Measurements from ENCODE around the gene CCDC9B. TPM values are rescaled to one million over a fixed set of nuclear protein-coding genes. Genes with fewer than 3 reads are reported as not detected.

The CCDC9B gene
- total RNA-seq, 3 donors from 2014 or later: 34.9 to 204 (median 37.2) TPM

DNA sequence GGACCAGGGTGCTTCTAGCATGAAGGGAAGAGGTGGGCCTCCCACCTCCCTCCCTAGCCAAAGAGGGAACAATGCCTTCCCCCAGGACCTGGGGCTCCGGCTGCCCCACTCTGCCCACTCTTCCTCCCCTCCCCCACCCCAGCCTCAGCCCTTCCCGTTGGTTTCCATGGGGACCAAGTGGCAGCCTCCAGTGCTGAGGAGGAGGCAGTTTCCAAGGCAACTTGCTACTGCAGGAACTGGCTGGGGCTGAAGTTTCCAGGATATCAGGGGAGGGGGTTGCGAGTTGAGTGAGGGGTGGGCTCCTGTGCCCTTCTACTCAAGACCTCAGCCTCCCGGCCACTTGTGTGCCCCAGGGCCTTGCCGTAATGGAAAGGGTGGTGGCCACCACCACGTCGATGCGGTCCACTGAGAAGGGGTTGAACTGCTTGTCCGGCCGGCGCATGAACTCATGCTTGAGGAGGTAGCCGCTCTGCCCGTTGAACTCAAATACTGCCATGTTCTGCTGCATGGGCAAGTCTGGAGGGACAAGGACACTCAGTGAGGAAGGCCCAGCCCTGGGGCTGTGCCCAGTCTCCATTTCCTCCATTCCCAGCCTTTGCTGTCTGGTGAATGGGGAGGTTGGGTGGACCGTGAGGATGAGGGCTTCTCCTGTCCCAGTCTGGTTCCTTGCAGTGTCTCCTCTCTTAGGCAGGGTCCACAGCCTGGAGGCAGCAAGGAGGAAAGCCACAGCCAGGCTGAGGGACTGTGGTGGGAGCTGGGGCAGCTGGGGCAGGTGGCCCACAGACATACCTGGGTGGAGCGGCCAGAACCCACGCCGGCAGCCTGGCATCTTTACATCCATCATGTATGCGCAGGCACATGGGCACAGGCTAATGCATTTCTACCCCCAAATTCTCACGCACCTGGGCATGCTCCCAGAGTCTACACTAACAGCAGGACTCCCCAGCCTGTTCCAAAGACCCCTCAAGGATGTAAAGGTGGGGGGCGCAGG, 46.5 kb downstream of the CCDC9B start:
- ATAC-seq (no peak), DNase-seq (peak in 1 of 3 donors; percentile 16)
- Histone ChIP-seq H3K4me1 (ENCODE audit: low read depth) (peaks cover 13% of the 10 kb centered on the region), H3K9me3 (no peaks in the 10 kb centered on the region), H3K36me3 (ENCODE audit: low read depth) (no peaks in the 10 kb centered on the region), H3K4me3 (no peak overlapping the region)
- TF ChIP-seq, protein P1, sequence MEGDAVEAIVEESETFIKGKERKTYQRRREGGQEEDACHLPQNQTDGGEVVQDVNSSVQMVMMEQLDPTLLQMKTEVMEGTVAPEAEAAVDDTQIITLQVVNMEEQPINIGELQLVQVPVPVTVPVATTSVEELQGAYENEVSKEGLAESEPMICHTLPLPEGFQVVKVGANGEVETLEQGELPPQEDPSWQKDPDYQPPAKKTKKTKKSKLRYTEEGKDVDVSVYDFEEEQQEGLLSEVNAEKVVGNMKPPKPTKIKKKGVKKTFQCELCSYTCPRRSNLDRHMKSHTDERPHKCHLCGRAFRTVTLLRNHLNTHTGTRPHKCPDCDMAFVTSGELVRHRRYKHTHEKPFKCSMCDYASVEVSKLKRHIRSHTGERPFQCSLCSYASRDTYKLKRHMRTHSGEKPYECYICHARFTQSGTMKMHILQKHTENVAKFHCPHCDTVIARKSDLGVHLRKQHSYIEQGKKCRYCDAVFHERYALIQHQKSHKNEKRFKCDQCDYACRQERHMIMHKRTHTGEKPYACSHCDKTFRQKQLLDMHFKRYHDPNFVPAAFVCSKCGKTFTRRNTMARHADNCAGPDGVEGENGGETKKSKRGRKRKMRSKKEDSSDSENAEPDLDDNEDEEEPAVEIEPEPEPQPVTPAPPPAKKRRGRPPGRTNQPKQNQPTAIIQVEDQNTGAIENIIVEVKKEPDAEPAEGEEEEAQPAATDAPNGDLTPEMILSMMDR (IDR thresholded peaks at IDR 0.05): no peak
- intact Hi-C loops (cut with DNase I, micrococcal nuclease): no loop called here

DNA sequence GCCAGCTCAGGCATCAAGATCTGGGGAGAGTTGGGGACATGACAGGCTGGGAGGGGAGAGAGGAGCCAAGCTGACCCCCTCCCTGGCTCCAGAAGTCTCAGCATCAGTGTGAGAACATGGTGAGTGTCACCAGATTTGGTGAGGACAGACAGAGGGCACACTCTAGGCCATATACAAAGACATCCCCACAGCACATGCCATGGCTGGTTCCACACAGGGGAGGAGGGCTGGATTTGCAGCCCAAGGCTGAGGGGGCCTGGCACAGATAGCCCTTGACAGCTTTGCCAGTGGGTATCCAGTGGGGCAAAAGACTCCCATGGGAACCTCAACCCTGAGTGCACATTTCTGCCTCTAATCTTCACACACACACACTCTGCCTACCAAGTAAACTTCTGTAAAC, 47.7 kb downstream of the CCDC9B start:
- intact Hi-C loops (cut with DNase I, micrococcal nuclease): no loop called here
- H3K9me3 ChIP-seq: no peaks in the 10 kb centered on the region
- H3K4me1 ChIP-seq (ENCODE audit: low read depth): peaks cover 15% of the 10 kb centered on the region
- TF ChIP-seq, protein P1 (IDR thresholded peaks at IDR 0.05): no peak
- ATAC-seq: no peak
- no peaks in the 10 kb centered on the region for H3K36me3 ChIP-seq (ENCODE audit: low read depth)
- no peak for DNase-seq
- no peak overlapping the region for H3K4me3 ChIP-seq

DNA sequence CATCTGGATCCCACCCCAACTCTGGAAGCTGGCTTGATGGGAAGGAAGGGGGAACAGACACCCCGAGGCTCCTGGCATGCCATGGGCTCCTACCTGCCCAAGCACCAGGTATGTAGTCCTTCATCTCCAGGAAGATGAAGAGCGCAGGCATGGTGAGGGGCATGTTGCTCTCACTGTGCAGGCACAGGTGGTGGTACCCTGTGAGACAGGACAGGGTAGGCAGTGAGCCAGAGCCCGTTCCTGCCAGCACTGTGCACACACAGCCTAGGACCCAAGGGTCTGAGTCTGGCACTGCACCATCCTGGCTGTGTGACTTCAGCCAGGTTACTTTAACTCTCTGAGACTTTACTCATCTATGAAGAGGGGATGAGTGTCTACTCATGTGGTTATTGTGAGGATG, 48.5 kb downstream of the CCDC9B start:
- no peaks in the 10 kb centered on the region for H3K9me3 ChIP-seq
- TF ChIP-seq, protein P1 (IDR thresholded peaks at IDR 0.05): no peak
- peak in 1 of 3 donors; percentile 17 for DNase-seq
- no peak for ATAC-seq
- intact Hi-C loops (cut with DNase I, micrococcal nuclease): no loop called here
- no peaks in the 10 kb centered on the region for H3K36me3 ChIP-seq (ENCODE audit: low read depth)
- H3K4me3 ChIP-seq: no peak overlapping the region
- peaks cover 15% of the 10 kb centered on the region for H3K4me1 ChIP-seq (ENCODE audit: low read depth)

DNA sequence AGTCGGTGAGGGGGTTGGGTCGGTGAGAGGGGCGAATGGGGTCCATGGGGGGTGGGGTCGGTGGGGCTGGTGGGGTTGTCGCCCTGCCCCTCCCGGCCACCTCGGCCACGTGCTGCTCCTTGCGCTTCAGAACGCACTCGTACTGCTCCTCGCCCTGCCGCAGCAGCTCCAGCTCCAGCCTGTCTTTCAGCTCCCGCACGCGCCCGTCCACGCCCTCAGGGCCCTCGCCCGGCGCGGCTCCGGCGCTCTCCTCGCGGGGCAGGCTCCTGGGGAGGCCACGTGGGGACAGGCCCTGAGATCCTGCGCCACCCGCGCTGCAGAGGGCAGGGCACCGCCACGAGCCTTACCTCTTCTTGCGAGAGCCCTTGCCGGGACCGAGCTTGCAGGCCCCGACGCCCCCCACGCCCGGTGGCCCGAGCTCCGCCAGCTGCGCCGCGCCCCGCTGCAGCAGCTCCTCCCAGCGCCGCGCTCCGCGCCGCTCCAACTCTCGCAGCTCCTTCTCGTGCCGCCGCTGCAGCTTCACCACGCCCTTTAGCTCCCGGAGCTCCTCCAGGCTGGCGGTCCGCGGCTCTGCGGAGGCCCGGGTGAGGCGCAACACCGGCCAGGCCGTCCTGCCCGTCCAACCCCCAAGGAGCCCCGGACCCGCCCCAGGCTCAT, 49.7 kb downstream of the CCDC9B start:
- Histone ChIP-seq H3K9me3 (no peaks in the 10 kb centered on the region), H3K36me3 (ENCODE audit: low read depth) (no peaks in the 10 kb centered on the region), H3K4me1 (ENCODE audit: low read depth) (peaks cover 15% of the 10 kb centered on the region), H3K4me3 (no peak overlapping the region)
- TF ChIP-seq, protein P1 (IDR thresholded peaks at IDR 0.05): no peak
- ATAC-seq (peak; percentile 78), DNase-seq (peak; percentile 69 to 81 (median 76))
- intact Hi-C loops (cut with DNase I, micrococcal nuclease): no loop called here

DNA sequence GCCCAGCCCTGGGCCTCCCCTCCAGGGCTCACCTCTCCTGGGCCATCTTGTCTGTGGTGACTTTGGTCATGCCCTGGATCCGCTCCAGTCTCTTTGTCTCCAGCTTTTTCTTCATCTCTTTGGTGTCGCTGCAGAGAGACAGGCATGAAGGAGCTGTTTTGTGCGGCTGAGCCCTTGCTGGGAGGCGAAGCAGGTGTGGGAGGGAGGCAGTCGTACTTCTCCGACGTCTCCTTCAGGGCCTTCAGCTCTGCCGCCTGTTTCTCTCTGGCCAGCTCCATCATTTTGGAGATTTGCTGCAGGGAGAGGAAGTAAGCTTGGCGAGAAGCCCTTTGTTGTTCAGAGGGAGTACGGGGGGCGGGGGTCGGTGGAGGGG, 50.2 kb downstream of the CCDC9B start:
- TF ChIP-seq, protein P1 (IDR thresholded peaks at IDR 0.05): no peak
- no peak overlapping the region for H3K4me3 ChIP-seq
- H3K36me3 ChIP-seq (ENCODE audit: low read depth): no peaks in the 10 kb centered on the region
- DNase-seq: no peak
- intact Hi-C loops (cut with DNase I, micrococcal nuclease): no loop called here
- no peaks in the 10 kb centered on the region for H3K9me3 ChIP-seq
- H3K4me1 ChIP-seq (ENCODE audit: low read depth): peaks cover 15% of the 10 kb centered on the region
- no peak for ATAC-seq

Measured in mucosa of descending colon (tissue), 3 donors.